ENCODE results near the gene F12. TPM values are rescaled to one million over a fixed set of nuclear protein-coding genes. Genes with fewer than 3 reads are reported as not detected.

F12 gene
- total RNA-seq, 1 experiment from 2014 or later: 10.0 TPM

GRCh38 chr5:177454397-177455035 is 45.2 kb upstream of the F12 start (continued):
- TF ChIP-seq ERG (CRISPR knock-in tag; IDR thresholded peaks at IDR 0.05) (no peak), ELF4 (CRISPR knock-in tag; IDR thresholded peaks at IDR 0.05; ENCODE audit: low read depth) (no peak), AR (CRISPR knock-in tag; IDR thresholded peaks at IDR 0.05) (no peak), IRF1 (CRISPR knock-in tag; IDR thresholded peaks at IDR 0.05) (no peak), RORB (CRISPR knock-in tag; IDR thresholded peaks at IDR 0.05) (no peak), PRDM15 (CRISPR knock-in tag; IDR thresholded peaks at IDR 0.05) (no peak), FOXK1 (CRISPR knock-in tag; IDR thresholded peaks at IDR 0.05) (no peak), USF2 (CRISPR knock-in tag; IDR thresholded peaks at IDR 0.05) (no peak), ATF2 (CRISPR knock-in tag; IDR thresholded peaks at IDR 0.05; ENCODE audit: borderline replicate concordance, low read depth) (no peak), ZNF671 (CRISPR knock-in tag; IDR thresholded peaks at IDR 0.05) (no peak; the same call in 1 of the 2 replicates), JUN (CRISPR knock-in tag; IDR thresholded peaks at IDR 0.05) (no peak), SMAD4 (CRISPR knock-in tag; IDR thresholded peaks at IDR 0.05) (no peak), ZSCAN18 (CRISPR knock-in tag; IDR thresholded peaks at IDR 0.05) (no peak), NR1H2 (CRISPR knock-in tag; IDR thresholded peaks at IDR 0.05) (no peak), FOXP1 (CRISPR knock-in tag; IDR thresholded peaks at IDR 0.05; ENCODE audit: borderline replicate concordance) (no peak), ZNF263 (CRISPR knock-in tag; IDR thresholded peaks at IDR 0.05; ENCODE audit: low read depth) (no peak), NR3C1 (CRISPR knock-in tag; conservative IDR thresholded peaks at IDR 0.05; ENCODE audit: low read depth) (no peak), AFF4 (CRISPR knock-in tag; IDR thresholded peaks at IDR 0.05; ENCODE audit: borderline replicate concordance) (no peak), CREM (CRISPR knock-in tag; IDR thresholded peaks at IDR 0.05) (peak; percentile 92; the same call in 1 of the 2 replicates), SP1 (CRISPR knock-in tag; conservative IDR thresholded peaks at IDR 0.05) (peak; percentile 45; the same call in 1 of the 2 replicates), ZNF138 (CRISPR knock-in tag; conservative IDR thresholded peaks at IDR 0.05) (no peak), ZNF396 (CRISPR knock-in tag; IDR thresholded peaks at IDR 0.05; ENCODE audit: borderline replicate concordance) (no peak), CREB1 (CRISPR knock-in tag; IDR thresholded peaks at IDR 0.05) (0 out of 2 replicates have a peak, but pooled peaks have one; percentile 12)

All from WTC11 (cell line).